ENCODE results near the gene ARL16. TPM values are rescaled to one million over a fixed set of nuclear protein-coding genes. Genes with fewer than 3 reads are reported as not detected.
A peak's percentile ranks its signal among the peaks of the same experiment; 100 is the strongest.

The ARL16 gene
- polyA plus RNA-seq, 2 of the 4 experiments (the other 2 are of a cell fraction), result 45.2 to 53.6 TPM

DNA sequence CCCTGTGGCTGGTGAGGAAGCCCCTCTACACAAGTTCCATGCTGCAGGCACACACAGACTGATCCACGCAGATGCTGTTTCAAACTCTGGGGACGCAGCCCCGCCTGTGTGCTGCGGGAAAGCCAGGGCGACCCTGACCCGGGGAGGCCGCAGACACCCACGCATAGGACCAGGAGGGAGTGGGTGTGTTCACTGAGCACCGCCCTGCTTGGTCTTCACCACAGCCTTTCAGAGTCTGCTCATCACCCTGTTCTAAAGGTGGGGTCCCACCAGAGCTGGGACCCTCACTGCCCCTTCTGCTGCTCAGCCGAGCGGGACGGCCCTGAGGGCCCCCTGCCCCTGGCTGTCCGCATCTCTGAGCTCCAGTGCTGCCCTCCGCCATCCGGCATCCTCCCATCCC lies 39.1 kb downstream of the ARL16 start:
- ChIA-PET CTCF (interaction anchor here (0.6 kb wide), 1 partner anchor 10 kb away, joined by 3 read pairs; no protein-coding TSS in a partner anchor), POLR2A (no interaction called here)
- no peak for TF ChIP-seq RAD21 (conservative IDR thresholded peaks at IDR 0.05 in 1 of 2, IDR thresholded peaks at IDR 0.05 in 1 of 2)
- TF ChIP-seq, protein P1, sequence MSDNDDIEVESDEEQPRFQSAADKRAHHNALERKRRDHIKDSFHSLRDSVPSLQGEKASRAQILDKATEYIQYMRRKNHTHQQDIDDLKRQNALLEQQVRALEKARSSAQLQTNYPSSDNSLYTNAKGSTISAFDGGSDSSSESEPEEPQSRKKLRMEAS (IDR thresholded peaks at IDR 0.05), result no peak
- TF ChIP-seq MYC (IDR thresholded peaks at IDR 0.05; ENCODE audit: borderline replicate concordance, low read length), result no peak
- no peak for TF ChIP-seq HOXA7 (CRISPR knock-in tag; IDR thresholded peaks at IDR 0.05)
- no peak for TF ChIP-seq EHMT2 (IDR thresholded peaks at IDR 0.05; ENCODE audit: low read depth)
- FAIRE-seq, result no peak
- ATAC-seq, result no peak
- peaks cover 12% of the 10 kb centered on the region for H3K4me1 ChIP-seq
- WGBS (ENCODE audit: missing lambda C conversion rate), result 94% methylated on average over 15 of the region's 15 CpGs
- H3K4me3 ChIP-seq, result no peak overlapping the region
- DNase-seq (ENCODE audit: low read depth in 1 of 2, low spot score in 1 of 2), result no peak
- H3K4me2 ChIP-seq, result no peak overlapping the region
- no peak overlapping the region for H3K27ac ChIP-seq
- H3K9me3 ChIP-seq, result no peaks in the 10 kb centered on the region

- H3K4me3 ChIP-seq, result no peak overlapping the region
- no peaks in the 10 kb centered on the region for H3K9me3 ChIP-seq
- ATAC-seq (peak; percentile 78 to 86), FAIRE-seq (no peak), DNase-seq (ENCODE audit: low read depth in 1 of 2, low spot score in 1 of 2) (peak; percentile 50 to 86)
- ChIA-PET POLR2A (interaction anchor here (0.8 to 1.1 kb wide), 3 partner anchors 8 to 61 kb away, joined by 3 read pairs; partner anchors contain the start of gene MRPL12), CTCF (interaction anchor here (1.7 to 2.2 kb wide), 2 partner anchors 18 to 40 kb away, joined by 5 to 6 read pairs; no protein-coding TSS in a partner anchor)
- peak overlapping the region; percentile 59 to 84 for H3K27ac ChIP-seq
- peak overlapping the region; percentile 42 for H3K4me2 ChIP-seq
- 74% methylated on average over 17 of the region's 17 CpGs for WGBS (ENCODE audit: missing lambda C conversion rate)
- peaks cover 16% of the 10 kb centered on the region for H3K4me1 ChIP-seq
- TF ChIP-seq FOSL2 (IDR thresholded peaks at IDR 0.05) (no peak), FOSL2 (CRISPR knock-in tag; IDR thresholded peaks at IDR 0.05) (peak; percentile 45), CBX8 (IDR thresholded peaks at IDR 0.05) (no peak)
These were observed 41.6 kb downstream of the ARL16 start for GRCh38 chr17:81641825-81642489.

- POLR2A ChIA-PET, result no interaction called here
These were observed 43.6 kb downstream of the ARL16 start for GRCh38 chr17:81640011-81640410.

More at GRCh38 chr17:81640011-81640410, 43.6 kb downstream of the ARL16 start:
- TF ChIP-seq, protein P2, sequence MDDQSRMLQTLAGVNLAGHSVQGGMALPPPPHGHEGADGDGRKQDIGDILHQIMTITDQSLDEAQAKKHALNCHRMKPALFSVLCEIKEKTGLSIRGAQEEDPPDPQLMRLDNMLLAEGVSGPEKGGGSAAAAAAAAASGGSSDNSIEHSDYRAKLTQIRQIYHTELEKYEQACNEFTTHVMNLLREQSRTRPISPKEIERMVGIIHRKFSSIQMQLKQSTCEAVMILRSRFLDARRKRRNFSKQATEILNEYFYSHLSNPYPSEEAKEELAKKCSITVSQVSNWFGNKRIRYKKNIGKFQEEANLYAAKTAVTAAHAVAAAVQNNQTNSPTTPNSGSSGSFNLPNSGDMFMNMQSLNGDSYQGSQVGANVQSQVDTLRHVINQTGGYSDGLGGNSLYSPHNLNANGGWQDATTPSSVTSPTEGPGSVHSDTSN (IDR thresholded peaks at IDR 0.05), result no peak
- TF ChIP-seq, protein P3, sequence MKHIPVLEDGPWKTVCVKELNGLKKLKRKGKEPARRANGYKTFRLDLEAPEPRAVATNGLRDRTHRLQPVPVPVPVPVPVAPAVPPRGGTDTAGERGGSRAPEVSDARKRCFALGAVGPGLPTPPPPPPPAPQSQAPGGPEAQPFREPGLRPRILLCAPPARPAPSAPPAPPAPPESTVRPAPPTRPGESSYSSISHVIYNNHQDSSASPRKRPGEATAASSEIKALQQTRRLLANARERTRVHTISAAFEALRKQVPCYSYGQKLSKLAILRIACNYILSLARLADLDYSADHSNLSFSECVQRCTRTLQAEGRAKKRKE (CRISPR knock-in tag; IDR thresholded peaks at IDR 0.05; ENCODE audit: low read depth), result no peak
- TF ChIP-seq RARB (CRISPR knock-in tag; IDR thresholded peaks at IDR 0.05) (no peak), TFCP2L1 (CRISPR knock-in tag; IDR thresholded peaks at IDR 0.05) (no peak), KDM1A (IDR thresholded peaks at IDR 0.05; ENCODE audit: low read depth) (no peak), RFX5 (IDR thresholded peaks at IDR 0.05) (no peak), ZSCAN20 (CRISPR knock-in tag; IDR thresholded peaks at IDR 0.05) (no peak), NFE2L2 (conservative IDR thresholded peaks at IDR 0.05; ENCODE audit: low read length) (no peak), MAFK (IDR thresholded peaks at IDR 0.05; ENCODE audit: partially characterized antibody) (no peak), HOXB5 (CRISPR knock-in tag; IDR thresholded peaks at IDR 0.05) (no peak), JUN (IDR thresholded peaks at IDR 0.05) (no peak), FOSL2 (IDR thresholded peaks at IDR 0.05) (no peak), FOSL2 (CRISPR knock-in tag; IDR thresholded peaks at IDR 0.05) (no peak), SREBF2 (IDR thresholded peaks at IDR 0.05) (no peak), PHF8 (IDR thresholded peaks at IDR 0.05; ENCODE audit: borderline replicate concordance, low read depth) (no peak)
- TF ChIP-seq, protein P1 (IDR thresholded peaks at IDR 0.05), result no peak
- TF ChIP-seq, protein P4, sequence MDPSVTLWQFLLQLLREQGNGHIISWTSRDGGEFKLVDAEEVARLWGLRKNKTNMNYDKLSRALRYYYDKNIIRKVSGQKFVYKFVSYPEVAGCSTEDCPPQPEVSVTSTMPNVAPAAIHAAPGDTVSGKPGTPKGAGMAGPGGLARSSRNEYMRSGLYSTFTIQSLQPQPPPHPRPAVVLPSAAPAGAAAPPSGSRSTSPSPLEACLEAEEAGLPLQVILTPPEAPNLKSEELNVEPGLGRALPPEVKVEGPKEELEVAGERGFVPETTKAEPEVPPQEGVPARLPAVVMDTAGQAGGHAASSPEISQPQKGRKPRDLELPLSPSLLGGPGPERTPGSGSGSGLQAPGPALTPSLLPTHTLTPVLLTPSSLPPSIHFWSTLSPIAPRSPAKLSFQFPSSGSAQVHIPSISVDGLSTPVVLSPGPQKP (IDR thresholded peaks at IDR 0.05; ENCODE audit: low read depth, low read length), result no peak
- no peak overlapping the region for H3K4me3 ChIP-seq
- H3K9me3 ChIP-seq, result no peaks in the 10 kb centered on the region
- no peak for ATAC-seq
- H3K4me2 ChIP-seq, result no peak overlapping the region
- no peak for FAIRE-seq
- CTCF ChIA-PET, result interaction anchor here (0.5 to 0.8 kb wide), 3 partner anchors 11 to 38 kb away, joined by 3 to 4 read pairs (median 3); no protein-coding TSS in a partner anchor
- no peak overlapping the region for H3K27ac ChIP-seq
- H3K4me1 ChIP-seq, result peaks cover 24% of the 10 kb centered on the region
- WGBS (ENCODE audit: missing lambda C conversion rate), result 86% methylated on average over 9 of the region's 9 CpGs
- DNase-seq (ENCODE audit: low read depth in 1 of 2, low spot score in 1 of 2), result no peak
